ENCODE measurements around the gene EPHX1.
A peak's percentile ranks its signal among the peaks of the same experiment; 100 is the strongest.
"Not testable (repeated sequence)": the region's sequence is repeated elsewhere in the genome, so short reads cannot be mapped to it uniquely, and the experiment has no call there.

EPHX1 gene

DNA sequence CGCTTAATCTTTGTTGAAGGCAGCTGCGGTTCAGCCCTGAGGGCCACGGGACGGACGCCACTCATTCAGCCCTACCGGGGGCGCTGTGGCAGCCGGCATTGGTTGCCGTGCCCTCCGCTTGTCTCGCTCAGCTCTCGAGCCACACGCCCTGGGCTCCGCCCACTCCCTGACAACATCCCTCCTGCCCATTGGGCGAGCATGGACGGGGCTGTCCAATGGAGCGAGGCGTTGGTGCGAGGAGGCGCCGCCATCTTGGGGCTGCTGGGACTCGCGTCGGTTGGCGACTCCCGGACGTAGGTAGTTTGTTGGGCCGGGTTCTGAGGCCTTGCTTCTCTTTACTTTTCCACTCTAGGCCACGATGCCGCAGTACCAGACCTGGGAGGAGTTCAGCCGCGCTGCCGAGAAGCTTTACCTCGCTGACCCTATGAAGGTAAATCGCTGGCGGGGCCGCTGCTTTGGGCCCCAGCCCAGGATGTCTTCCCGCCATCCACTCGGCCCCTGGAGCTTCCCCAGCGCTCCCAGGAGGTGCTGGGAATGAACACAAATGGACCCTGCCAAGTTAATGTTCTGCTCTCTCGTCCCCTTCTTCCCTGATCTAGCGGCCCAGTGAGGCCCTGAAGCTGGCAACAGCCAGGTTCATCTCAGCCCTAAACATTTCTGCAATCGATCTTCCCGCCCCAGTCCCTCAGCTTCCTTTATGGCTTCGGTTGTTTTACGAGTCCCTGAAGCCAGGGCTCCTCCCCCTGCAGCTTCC is 32.2 kb upstream of the EPHX1 start, which contains the start of gene SRP9:
TSS of gene SRP9 (plus strand) at position 244 of the 754 bp plus-strand sequence. CDS start at position 359, 115 bp downstream.
- DNase-seq = peak; percentile 99

- no peak for DNase-seq
These were observed 31.6 kb upstream of the EPHX1 start for GRCh38 chr1:225778337-225778669.

GRCh38 chr1:225779165-225779564 is 30.8 kb upstream of the EPHX1 start:
- not testable (repeated sequence) for DNase-seq

DNA sequence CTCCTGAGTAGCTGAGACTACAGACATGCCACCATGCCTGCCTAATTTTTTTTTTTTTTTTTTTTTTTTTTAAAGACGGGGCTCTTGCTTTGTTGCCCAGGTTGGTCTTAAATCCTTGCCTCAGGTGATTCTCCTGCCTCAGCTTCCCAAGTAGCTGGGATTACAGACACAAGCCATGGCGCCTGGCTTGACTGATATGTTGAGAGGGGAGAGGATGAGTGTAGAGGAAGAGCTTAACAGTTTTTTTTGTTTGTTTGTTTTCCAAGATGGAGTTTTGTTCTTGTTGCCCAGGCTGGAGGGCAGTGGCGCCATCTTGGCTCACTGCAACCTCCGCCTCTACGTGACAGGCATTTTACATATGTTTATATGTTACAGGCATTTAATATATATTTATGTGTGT is 29.8 kb upstream of the EPHX1 start:
- DNase-seq = no peak

GRCh38 chr1:225780630-225781029 is 29.3 kb upstream of the EPHX1 start:
- DNase-seq = no peak

DNA sequence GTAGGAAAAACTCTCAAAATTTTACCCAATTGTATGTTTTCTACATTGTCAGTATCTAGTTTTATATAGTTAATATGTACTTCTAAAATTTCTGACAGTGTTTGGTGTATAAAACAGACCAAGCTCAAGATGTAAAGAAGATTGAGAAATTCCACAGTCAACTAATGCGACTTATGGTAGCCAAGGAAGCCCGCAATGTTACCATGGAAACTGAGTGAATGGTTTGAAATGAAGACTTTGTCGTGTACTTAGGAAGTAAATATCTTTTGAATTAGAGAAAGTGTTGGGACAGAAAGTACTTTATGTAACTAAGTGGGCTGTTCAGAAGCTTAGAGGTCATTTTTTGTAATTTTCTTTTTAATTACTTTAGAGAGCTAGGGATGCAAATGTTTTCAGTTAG is 20.8 kb upstream of the EPHX1 start:
- DNase-seq = not testable (repeated sequence)

DNA sequence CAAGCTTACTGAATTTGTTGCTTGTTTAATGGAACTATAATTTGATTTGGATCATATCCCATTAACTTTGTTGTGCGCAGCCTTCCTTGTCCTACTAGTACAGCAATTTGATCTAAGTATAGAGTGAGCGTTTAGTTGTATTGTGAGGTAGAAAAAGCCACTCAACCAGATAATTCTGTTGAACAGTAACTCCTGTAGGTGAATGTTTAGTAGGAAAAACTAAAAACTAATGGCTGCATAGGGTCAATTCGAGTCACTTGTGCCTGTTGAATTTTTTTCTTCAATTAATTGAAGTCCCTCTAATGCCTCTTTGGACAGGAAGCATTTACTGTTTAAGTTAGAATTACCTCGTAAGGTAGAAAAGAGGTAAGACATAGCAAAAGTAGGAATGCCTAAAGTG is 15.0 kb upstream of the EPHX1 start:
- DNase-seq = no peak

- not testable (repeated sequence) for DNase-seq
These were observed 13.8 kb upstream of the EPHX1 start for GRCh38 chr1:225796097-225796496.

- DNase-seq = not testable (repeated sequence)
These were observed 8.8 kb upstream of the EPHX1 start for GRCh38 chr1:225801146-225801545.

DNA sequence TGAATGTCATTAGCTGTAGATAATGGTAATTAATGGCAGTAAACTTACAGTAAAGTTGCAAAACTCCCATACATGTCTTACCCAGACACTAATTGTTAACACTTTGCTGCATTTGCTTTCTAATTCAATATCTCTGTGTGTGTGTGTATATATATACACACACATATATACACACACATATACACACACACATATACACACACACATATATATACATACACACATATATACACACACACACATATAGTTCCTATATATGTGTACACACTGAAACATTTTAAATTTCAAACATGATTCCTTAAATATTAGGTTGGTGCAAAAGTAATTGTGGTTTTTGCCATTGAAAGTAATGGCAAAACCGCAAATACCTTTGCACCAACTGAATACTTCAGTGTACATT is 3.7 kb upstream of the EPHX1 start:
- no peak for DNase-seq

DNA sequence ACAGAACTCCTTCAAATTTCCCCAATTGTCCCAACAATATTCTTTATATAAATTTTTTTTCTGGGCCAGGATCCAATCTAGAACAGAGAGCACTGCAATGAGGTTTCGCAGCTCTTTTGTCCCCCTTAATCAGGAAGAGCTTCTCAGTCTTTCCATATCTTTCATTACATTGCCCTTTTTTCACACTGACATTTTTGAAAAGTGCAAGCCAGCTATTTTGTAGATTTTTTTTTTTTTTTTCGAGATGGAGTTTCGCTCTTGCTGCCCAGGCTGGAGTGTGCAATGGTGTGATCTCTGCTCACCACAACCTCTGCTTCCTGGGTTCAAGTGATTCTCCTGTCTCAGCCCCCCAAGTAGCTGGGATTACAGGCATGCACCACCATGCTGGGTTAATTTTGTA is 3.2 kb upstream of the EPHX1 start:
- DNase-seq = not testable (repeated sequence)

DNA sequence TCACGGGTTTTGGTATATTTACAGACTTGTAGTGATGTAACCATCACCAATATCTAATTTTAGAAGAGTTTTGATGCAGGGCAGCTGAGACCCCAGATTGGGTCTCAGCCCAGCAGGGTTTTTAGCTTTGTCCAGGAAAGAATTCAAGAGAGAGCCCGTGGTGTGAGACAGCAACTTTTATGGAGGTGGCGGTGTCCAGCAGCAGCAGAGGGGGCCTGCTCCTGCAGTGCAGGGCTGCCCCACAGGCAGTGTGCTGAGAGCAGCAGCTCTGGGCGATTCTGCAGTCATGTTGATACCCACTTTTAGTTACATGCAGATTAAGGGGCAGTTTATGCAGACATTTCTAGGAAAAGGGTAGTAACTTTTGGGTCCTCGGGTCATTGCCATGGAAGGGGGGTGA is 1.8 kb upstream of the EPHX1 start:
- DNase-seq = no peak

- DNase-seq = not testable (repeated sequence)
These were observed 935 bp downstream of the EPHX1 start for GRCh38 chr1:225810579-225811538.

- no peak for DNase-seq
These were observed 1.9 kb downstream of the EPHX1 start for GRCh38 chr1:225811622-225812487.

- no peak for DNase-seq
These were observed 2.7 kb downstream of the EPHX1 start for GRCh38 chr1:225812488-225813213.

DNA sequence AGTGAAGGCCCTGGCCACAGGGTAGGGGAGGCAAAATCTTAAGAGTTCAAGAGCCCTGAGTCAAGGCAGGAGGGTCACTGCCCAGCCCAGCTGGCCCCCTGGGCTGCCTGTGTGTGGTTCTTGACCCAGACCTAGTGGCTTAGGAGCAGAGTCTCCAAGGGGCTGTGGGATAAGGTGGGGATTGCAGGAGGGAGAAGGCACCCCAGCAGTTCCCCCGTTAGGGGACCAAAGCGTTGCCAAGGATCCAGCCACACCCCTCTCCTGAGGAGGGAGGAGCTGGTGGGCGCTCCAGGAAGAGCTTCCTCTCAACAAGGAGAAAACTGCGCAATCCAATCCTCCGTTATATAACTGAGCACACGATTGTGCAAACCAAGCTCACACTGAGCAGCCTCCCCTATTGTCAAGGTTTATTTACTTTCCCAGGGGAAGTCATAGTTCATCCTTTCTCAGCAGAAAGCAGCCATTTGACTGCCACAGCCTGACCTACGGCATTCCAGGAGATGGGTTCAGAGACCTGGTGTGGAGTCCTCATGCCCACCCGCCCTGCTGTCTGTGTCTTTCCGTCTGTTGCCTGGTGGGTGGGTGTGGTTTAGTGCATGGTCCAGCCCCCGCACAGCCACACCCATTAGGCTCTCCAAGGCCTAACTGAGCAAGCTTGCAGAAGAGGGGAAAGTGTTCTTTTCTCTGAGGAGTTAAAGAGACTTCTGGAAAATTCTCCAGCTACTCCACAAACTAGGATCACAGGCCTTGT is 3.5 kb downstream of the EPHX1 start:
- no peak for DNase-seq

- DNase-seq = no peak
These were observed 4.5 kb downstream of the EPHX1 start for GRCh38 chr1:225814381-225814780.

GRCh38 chr1:225815090-225815489 is 5.2 kb downstream of the EPHX1 start:
- DNase-seq = not testable (repeated sequence)

DNA sequence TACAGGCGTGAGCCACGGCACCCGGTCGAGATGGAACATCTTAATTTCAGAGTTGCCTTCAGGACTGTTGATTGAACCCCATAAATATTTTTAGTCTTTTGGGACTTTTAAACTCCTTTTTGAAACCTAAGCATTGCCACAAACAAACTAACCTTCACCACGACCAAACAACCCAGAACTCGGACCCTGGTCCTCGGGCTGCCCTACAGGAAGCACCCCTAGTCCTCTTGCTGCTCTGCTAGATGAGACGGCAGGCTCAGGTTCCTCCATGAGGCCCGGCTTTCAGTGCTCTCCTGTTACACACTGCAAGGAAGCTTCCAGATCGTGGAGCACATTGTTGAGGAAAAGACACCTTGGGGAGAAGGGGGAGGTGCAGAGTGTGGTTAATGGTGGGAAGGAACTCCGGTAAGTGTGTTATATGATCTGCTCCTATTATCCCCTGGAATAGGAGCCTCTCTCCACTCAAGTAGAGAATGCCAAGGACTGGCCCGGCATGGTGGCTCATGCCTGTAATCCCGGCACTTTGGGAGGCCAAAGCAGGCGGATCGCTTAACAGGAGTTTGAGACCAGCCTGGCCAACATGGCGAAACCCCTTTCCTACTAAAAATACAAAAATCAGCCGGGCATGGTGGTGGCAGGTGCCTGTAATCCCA is 5.7 kb downstream of the EPHX1 start:
- DNase-seq = no peak

DNA sequence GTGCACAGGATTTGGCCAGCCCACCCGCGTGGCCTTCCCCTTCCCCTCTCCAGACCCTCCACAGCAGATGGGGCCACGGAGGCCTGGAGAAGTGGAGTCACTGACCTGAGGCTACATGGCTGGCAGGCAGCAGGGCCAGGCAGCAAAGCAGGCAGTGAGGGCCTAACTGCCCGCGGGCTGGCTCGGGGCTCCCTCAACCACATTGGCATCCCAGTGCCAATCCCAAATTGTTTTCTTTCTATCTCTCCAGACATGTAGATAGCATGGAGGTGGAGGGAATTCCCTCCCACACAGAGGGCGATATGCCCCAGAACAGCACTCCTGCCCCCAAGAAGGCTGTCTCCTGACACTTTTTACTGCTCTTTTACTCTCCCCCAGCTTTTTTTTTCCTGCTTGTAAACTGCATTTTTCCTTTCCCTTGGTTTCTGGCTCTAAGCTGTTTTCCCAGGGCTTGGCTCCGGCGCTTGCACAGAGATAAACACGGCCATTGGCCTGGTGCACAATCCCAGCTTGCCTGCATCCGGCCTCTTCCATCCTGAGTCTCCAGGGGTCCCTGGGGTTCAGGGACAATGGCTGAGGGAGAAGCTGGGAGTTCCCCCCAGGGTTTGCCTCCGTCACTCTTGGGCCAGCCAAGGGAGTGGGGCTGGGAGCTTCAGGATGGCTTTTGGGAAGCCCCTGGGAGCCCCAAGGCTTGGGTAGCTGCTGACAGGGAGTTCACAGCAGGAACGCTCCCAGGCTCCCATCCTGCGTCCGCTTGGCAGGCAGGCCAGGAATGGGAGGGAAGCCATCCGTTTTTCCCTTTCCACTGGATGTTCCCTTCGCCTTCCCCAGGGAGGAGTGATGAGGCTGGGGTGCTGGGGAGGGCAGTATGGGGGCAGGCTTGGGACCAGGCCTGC is 7.0 kb downstream of the EPHX1 start:
- no peak for DNase-seq
